IMR-90 (cell line): Measurements from ENCODE around the gene CALML3. TPM values are rescaled to one million over a fixed set of nuclear protein-coding genes. Genes with fewer than 3 reads are reported as not detected.

Experiments
- ATAC-seq: fragments of 200-7000 bp; cut with Tn5 transposase; 2 replicates; pipeline ENCODE4 v1.9.1; 2020; ENCODE audit warnings: low read depth, mild to moderate bottlenecking, moderate library complexity
- BruUV-seq: library from RNA; stranded (reverse); fragments of 400-500 nt; replicated peaks from 2 replicates; lab custom pipeline; 2021; lab: Mats Ljungman, UMichigan
- CTCF ChIA-PET: fragments of 300-600 bp; formaldehyde crosslinking; extraction: SDS; loops from one replicate; lab custom pipeline; 2021; ENCODE audit warnings: antibody characterized with exemption; lab: Yijun Ruan, JAX
- POLR2A ChIA-PET: fragments of 300-600 bp; sonication (Branson Sonifier 250); formaldehyde crosslinking; loops from one replicate; lab custom pipeline; 2022; ENCODE audit warnings: antibody characterized with exemption; ENCODE audit not compliant: unreplicated experiment; lab: Charles Lee
- DNase-seq: peaks from one replicate; pipeline ENCODE4 v3.0.0; 2013
- H2AFZ ChIP-seq: replicated peaks from 2 replicates; pipeline ENCODE3; 2013; ENCODE audit warnings: low read length, mild to moderate bottlenecking; ENCODE audit not compliant: poor library complexity
- H2AK5ac ChIP-seq: 2 replicates; pipeline ENCODE4 v1.6.1; 2013; ENCODE audit warnings: low read depth, low read length, inconsistent platforms
- H2AK9ac ChIP-seq: replicated peaks from 2 replicates; pipeline ENCODE3; 2013; ENCODE audit warnings: mild to moderate bottlenecking, low read depth, low read length, moderate library complexity; ENCODE audit not compliant: poor library complexity
- H2BK120ac ChIP-seq: 2 replicates; pipeline ENCODE4 v1.6.1; 2013; ENCODE audit warnings: low read depth, low read length, inconsistent platforms
- H2BK15ac ChIP-seq: 3 replicates; pipeline ENCODE4 v1.6.1; 2013; ENCODE audit warnings: low read depth, low read length, inconsistent platforms
- H2BK20ac ChIP-seq: 2 replicates; pipeline ENCODE4 v1.6.1; 2013; ENCODE audit warnings: low read depth, mild to moderate bottlenecking, inconsistent platforms, low read length, moderate library complexity
- H2BK5ac ChIP-seq: 2 replicates; pipeline ENCODE4 v1.6.1; 2013; ENCODE audit warnings: mild to moderate bottlenecking, low read depth, low read length, inconsistent platforms; ENCODE audit not compliant: poor library complexity, severe bottlenecking
- H3K14ac ChIP-seq: replicated peaks from 2 replicates; pipeline ENCODE4 v1.6.1; 2013; ENCODE audit warnings: low read depth, low read length, inconsistent platforms
- H3K18ac ChIP-seq: 2 replicates; pipeline ENCODE4 v1.6.1; 2013; ENCODE audit warnings: low read depth, low read length, control low read depth
- H3K23ac ChIP-seq: 2 replicates; pipeline ENCODE4 v1.6.1; 2013; ENCODE audit warnings: low read depth, low read length, inconsistent platforms
- H3K27ac ChIP-seq: 2 replicates; pipeline ENCODE4 v1.5.1; 2013; ENCODE audit warnings: mild to moderate bottlenecking, control low read depth, low read length; ENCODE audit not compliant: insufficient read depth
- H3K27me3 ChIP-seq: 2 replicates; pipeline ENCODE4 v1.6.1; 2013; ENCODE audit warnings: low read length; ENCODE audit not compliant: control insufficient read depth, insufficient read depth
- H3K36me3 ChIP-seq: 2 replicates; pipeline ENCODE4 v1.6.1; 2013; ENCODE audit warnings: low read length, mixed read lengths; ENCODE audit not compliant: control insufficient read depth, insufficient read depth
- H3K4ac ChIP-seq: 2 replicates; pipeline ENCODE4 v1.6.1; 2013; ENCODE audit warnings: low read depth, low read length, inconsistent platforms
- H3K4me1 ChIP-seq: 2 replicates; pipeline ENCODE4 v1.6.1; 2013; ENCODE audit warnings: low read length, mixed read lengths; ENCODE audit not compliant: control insufficient read depth, insufficient read depth
- H3K4me2 ChIP-seq: 2 replicates; pipeline ENCODE4 v1.6.1; 2013; ENCODE audit warnings: low read depth, mild to moderate bottlenecking, control low read depth, low read length, moderate library complexity
- H3K4me3 ChIP-seq: 2 replicates; pipeline ENCODE4 v1.5.1; 2013; ENCODE audit warnings: low read depth, mild to moderate bottlenecking, control low read depth, low read length, moderate library complexity; ENCODE audit not compliant: insufficient read depth
- H3K56ac ChIP-seq: 2 replicates; pipeline ENCODE4 v1.6.1; 2013; ENCODE audit warnings: low read length, inconsistent platforms; ENCODE audit not compliant: insufficient read depth; ENCODE audit errors: extremely low read depth
- H3K79me1 ChIP-seq, 2 experiments: 2 replicates each; pipeline ENCODE4 v1.6.1; 2013; ENCODE audit warnings: low read length in 2 of 2, inconsistent platforms in 1 of 2, low read depth in 1 of 2
- H3K9ac ChIP-seq: 2 replicates; pipeline ENCODE4 v1.6.1; 2013; ENCODE audit warnings: low read depth, low read length, control low read depth
- H3K9me1 ChIP-seq: 2 replicates; pipeline ENCODE4 v1.6.1; 2013; ENCODE audit warnings: low read length, inconsistent platforms; ENCODE audit not compliant: insufficient read depth
- H3K9me3 ChIP-seq: 2 replicates; pipeline ENCODE4 v1.6.1; 2013; ENCODE audit warnings: low read length; ENCODE audit not compliant: control insufficient read depth, insufficient read depth
- H4K20me1 ChIP-seq: 2 replicates; pipeline ENCODE4 v1.6.1; 2013; ENCODE audit warnings: low read length, inconsistent platforms; ENCODE audit not compliant: insufficient read depth
- H4K5ac ChIP-seq: 2 replicates; pipeline ENCODE4 v1.6.1; 2013; ENCODE audit warnings: mild to moderate bottlenecking, low read depth, low read length, control low read depth
- H4K8ac ChIP-seq, 2 experiments: 2 replicates each; pipeline ENCODE4 v1.6.1; 2013; ENCODE audit warnings: low read depth in 2 of 2, low read length in 2 of 2, control low read depth in 1 of 2, inconsistent platforms in 1 of 2
- H4K91ac ChIP-seq: 2 replicates; pipeline ENCODE4 v1.6.1; 2013; ENCODE audit warnings: low read depth, low read length, inconsistent platforms; ENCODE audit not compliant: insufficient read depth
- CHD1 ChIP-seq: IDR thresholded peaks from 2 replicates; pipeline ENCODE4 v1.6.1; 2012; ENCODE audit warnings: low read depth, low read length, improper control_type of control experiment
- FOS ChIP-seq: fragments of 150-350 bp; IDR thresholded peaks from 2 replicates; pipeline ENCODE4 v1.6.1; 2016; ENCODE audit warnings: low read depth, low read length
- MXI1 ChIP-seq: IDR thresholded peaks from 2 replicates; pipeline ENCODE4 v1.6.1; 2012; ENCODE audit warnings: low read depth, mild to moderate bottlenecking, low read length, moderate library complexity, borderline replicate concordance
- NFE2L2 ChIP-seq: fragments of 150-350 bp; IDR thresholded peaks from 2 replicates; pipeline ENCODE4 v1.6.1; 2016; ENCODE audit warnings: low read depth, mild to moderate bottlenecking, low read length
- WGBS, 2 experiments: methylation state at CpG; one replicate each; pipeline versions ENCODE4 v1.1.5 to v1.1.7; 2013; ENCODE audit warnings: missing lambda C conversion rate in 2 of 2; ENCODE audit not compliant: insufficient read length in 1 of 2; ENCODE audit errors: extremely low coverage in 2 of 2; 5-methylcytosine and 5-hydroxymethylcytosine counted together
- dilution Hi-C: fragments of 300-500 bp; cut with HindIII; formaldehyde crosslinking; loops from one replicate; pipeline ENCODE4 v1.14.3; 2018; ENCODE audit warnings: low sequenced_read_pairs; ENCODE audit not compliant: unreplicated experiment
- in situ Hi-C: fragments of 300-500 bp; cut with MboI; formaldehyde crosslinking; loops from 3 replicates; pipeline ENCODE4 v1.14.3; 2019; ENCODE audit warnings: low sequenced_read_pairs, inconsistent platforms, mixed read lengths
- intact Hi-C: fragments of 100-400 bp; cut with micrococcal nuclease; formaldehyde crosslinking; loops from 2 replicates; pipeline ENCODE4 v1.10.0; 2022
- polyA plus RNA-seq, 3 experiments: library from polyadenylated mRNA; depleted of rRNA; stranded (reverse); fragments of >200 nt; gene quantifications; 2 replicates each; pipeline ENCODE4 v1.2.3, GENCODE V29; 2012; ENCODE audit warnings: low replicate concordance in 1 of 3
- total RNA-seq: library from RNA; depleted of rRNA; stranded (reverse); fragments of >200 nt; gene quantifications from 2 replicates; pipeline ENCODE4 v1.2.3, GENCODE V29; 2012

CALML3 gene
- total and polyA plus RNA-seq, 2 of the 4 experiments (the other 2 are of a cell fraction) = not detected

GRCh38 chr10:5551531-5552375 lies 27.0 kb downstream of the CALML3 start:
- Histone ChIP-seq H2AK9ac (peak overlapping the region; percentile 66), H2AK5ac (peak overlapping the region; percentile 87), H3K36me3 (no peaks in the 10 kb centered on the region), H3K9me3 (no peaks in the 10 kb centered on the region), H3K4ac (peak overlapping the region; percentile 61), H3K9me1 (peaks cover 19% of the 10 kb centered on the region), H3K27ac (no peak overlapping the region), H3K14ac (peak overlapping the region; percentile 38), H3K9ac (no peak overlapping the region), H4K91ac (peak overlapping the region; percentile 62), H3K79me1 (peaks cover 0 to 10% of the 10 kb centered on the region in 2 experiments; a peak in 2 of 4 replicates), H2AFZ (peak overlapping the region; percentile 29), H3K18ac (no peak overlapping the region), H2BK20ac (no peak overlapping the region; the same call in 1 of the 2 replicates), H3K4me3 (no peak overlapping the region), H2BK5ac (no peak overlapping the region), H4K5ac (no peak overlapping the region), H4K8ac (peak overlapping the region in 1 of 2 experiments; percentile 50; a peak in 2 of 4 replicates), H2BK120ac (peak overlapping the region; percentile 64), H3K23ac (no peak overlapping the region), H3K56ac (no peak overlapping the region), H3K4me2 (no peak overlapping the region), H3K27me3 (no peaks in the 10 kb centered on the region), H2BK15ac (peak overlapping the region; percentile 37; the same call in 2 of the 3 replicates), H3K4me1 (peaks cover 36% of the 10 kb centered on the region), H4K20me1 (no peaks in the 10 kb centered on the region)
- ATAC-seq (no peak), DNase-seq (peak; percentile 47)
- ChIA-PET POLR2A (no interaction called here), CTCF (no interaction called here)
- TF ChIP-seq MXI1 (no peak), FOS (0 out of 2 replicates have a peak, but pooled peaks have one; percentile 1), CHD1 (no peak), NFE2L2 (no peak)
- WGBS, 2 experiments = 100% methylated on average over 3 of the region's 15 CpGs; no CpG with 5 or more reads in 1 of the 2 experiments
- BruUV-seq = no TSS peak
- in situ Hi-C loops (no loop called here), intact Hi-C loops (no loop called here), dilution Hi-C loops (no loop called here)
